GM23338 (cell line): Measurements from ENCODE around the gene SYNDIG1. TPM values are rescaled to one million over a fixed set of nuclear protein-coding genes. Genes with fewer than 3 reads are reported as not detected.

ENCODE experiments used
- ATAC-seq: fragments of 200-7000 bp; cut with Tn5 transposase; 3 replicates; pipeline ENCODE4 v1.9.1; 2020
- DNase-seq: peaks from one replicate; pipeline ENCODE4 v3.0.0-alpha.2; 2015; ENCODE audit warnings: low spot score
- H2AFZ ChIP-seq: fragments of 200-600 bp; sonication (generic); 2 replicates; pipeline ENCODE4 v1.8.0; 2016; ENCODE audit warnings: antibody characterized with exemption, mild to moderate bottlenecking, moderate library complexity
- H3F3A ChIP-seq: fragments of 200-600 bp; sonication (generic); replicated peaks from 2 replicates; pipeline ENCODE4 v1.8.0; 2017; ENCODE audit warnings: antibody characterized with exemption, mixed run types, low read depth
- H3K27ac ChIP-seq: fragments of 200-600 bp; sonication (generic); 2 replicates; pipeline ENCODE4 v1.6.1; 2016; ENCODE audit warnings: low read depth
- H3K27me3 ChIP-seq: fragments of 200-600 bp; sonication (generic); 2 replicates; pipeline ENCODE4 v1.8.0; 2016; ENCODE audit warnings: mild to moderate bottlenecking, mixed run types, moderate library complexity; ENCODE audit not compliant: insufficient read depth
- H3K36me3 ChIP-seq: fragments of 200-600 bp; sonication (generic); 2 replicates; pipeline ENCODE4 v1.8.0; 2016; ENCODE audit warnings: mild to moderate bottlenecking; ENCODE audit not compliant: insufficient read depth
- H3K4me1 ChIP-seq: fragments of 200-600 bp; sonication (generic); 2 replicates; pipeline ENCODE4 v1.8.0; 2016; ENCODE audit warnings: mild to moderate bottlenecking, moderate library complexity; ENCODE audit not compliant: insufficient read depth
- H3K4me2 ChIP-seq: fragments of 200-600 bp; sonication (generic); 2 replicates; pipeline ENCODE4 v1.7.1; 2017; ENCODE audit warnings: mixed run types
- H3K4me3 ChIP-seq: fragments of 200-600 bp; sonication (generic); 2 replicates; pipeline ENCODE4 v1.6.1; 2016; ENCODE audit warnings: mixed run types
- H3K79me2 ChIP-seq: fragments of 200-600 bp; sonication (generic); replicated peaks from 2 replicates; pipeline ENCODE4 v1.8.0; 2017; ENCODE audit warnings: mild to moderate bottlenecking; ENCODE audit not compliant: insufficient read depth
- H3K9me2 ChIP-seq: fragments of 200-600 bp; sonication (generic); 2 replicates; pipeline ENCODE4 v1.8.0; 2017; ENCODE audit not compliant: insufficient read depth
- H4K20me1 ChIP-seq: fragments of 200-600 bp; sonication (generic); replicated peaks from 2 replicates; pipeline ENCODE4 v1.8.0; 2017; ENCODE audit warnings: mild to moderate bottlenecking; ENCODE audit not compliant: insufficient read depth
- H3K27ac Mint-ChIP-seq: 2 replicates; pipeline ENCODE4 v1.8.0; 2020; ENCODE audit warnings: inconsistent platforms, mild to moderate bottlenecking, moderate library complexity, mixed read lengths
- H3K27me3 Mint-ChIP-seq: 3 replicates; pipeline ENCODE4 v1.8.0; 2022; ENCODE audit warnings: low read depth, mild to moderate bottlenecking, moderate library complexity, mixed read lengths, inconsistent platforms; ENCODE audit not compliant: insufficient read depth, poor library complexity
- H3K36me3 Mint-ChIP-seq: 3 replicates; pipeline ENCODE4 v1.8.0; 2021; ENCODE audit warnings: low read depth, mild to moderate bottlenecking, inconsistent platforms, moderate library complexity, mixed read lengths
- H3K4me1 Mint-ChIP-seq: 3 replicates; pipeline ENCODE4 v1.8.0; 2020; ENCODE audit warnings: mild to moderate bottlenecking, inconsistent platforms, mixed read lengths
- H3K4me3 Mint-ChIP-seq: 3 replicates; pipeline ENCODE4 v1.8.0; 2021; ENCODE audit warnings: moderate library complexity, mild to moderate bottlenecking, inconsistent platforms, mixed read lengths
- H3K9me3 Mint-ChIP-seq: 3 replicates; pipeline ENCODE4 v1.8.0; 2020; ENCODE audit warnings: moderate library complexity, mild to moderate bottlenecking, inconsistent platforms, mixed read lengths
- CREB1 ChIP-seq: fragments of 250-450 bp; sonication (Bioruptor Pico); IDR thresholded peaks from 2 replicates; pipeline ENCODE4 v1.5.0; 2020; ENCODE audit warnings: low read depth, mild to moderate bottlenecking, moderate library complexity
- CTCF ChIP-seq, 2 experiments: fragments of 200-600 bp in 1 of 2; sonication (generic) in 1 of 2; conservative IDR thresholded peaks; 2 replicates each; pipeline versions ENCODE4 v1.5.1 to v1.6.1; 2016 to 2017; ENCODE audit warnings: antibody characterized with exemption in 2 of 2, low read depth in 2 of 2, mild to moderate bottlenecking in 2 of 2, moderate library complexity in 1 of 2
- ETS1 ChIP-seq: IDR thresholded peaks from 2 replicates; pipeline ENCODE4 v1.6.1; 2016; ENCODE audit warnings: antibody characterized with exemption
- EZH2 ChIP-seq: fragments of 200-600 bp; sonication (generic); IDR thresholded peaks from one replicate; pipeline ENCODE4 v1.8.0; 2017; ENCODE audit warnings: antibody characterized with exemption, mild to moderate bottlenecking, low read depth; ENCODE audit not compliant: unreplicated experiment
- JUNB ChIP-seq: IDR thresholded peaks from one replicate; pipeline ENCODE4 v1.6.1; 2016; ENCODE audit warnings: antibody characterized with exemption; ENCODE audit not compliant: unreplicated experiment
- NANOG ChIP-seq: IDR thresholded peaks from 2 replicates; pipeline ENCODE4 v1.6.1; 2016; ENCODE audit warnings: antibody characterized with exemption, borderline replicate concordance
- POLR2AphosphoS5 ChIP-seq: IDR thresholded peaks from 2 replicates; pipeline ENCODE4 v1.6.1; 2016; ENCODE audit warnings: antibody characterized with exemption, low read depth
- REST ChIP-seq: IDR thresholded peaks from one replicate; pipeline ENCODE4 v1.6.1; 2018; ENCODE audit warnings: antibody characterized with exemption; ENCODE audit not compliant: unreplicated experiment
- ZNF114 ChIP-seq: fragments of 250-450 bp; sonication (Bioruptor Pico); IDR thresholded peaks from 2 replicates; pipeline ENCODE4 v1.5.0; 2020; ENCODE audit warnings: mild to moderate bottlenecking, moderate library complexity
- ZNF331 ChIP-seq: fragments of 250-450 bp; sonication (Bioruptor Pico); IDR thresholded peaks from 2 replicates; pipeline ENCODE4 v1.5.0; 2020; ENCODE audit warnings: low read depth, mild to moderate bottlenecking, moderate library complexity
- polyA plus RNA-seq: library from polyadenylated mRNA; unstranded; fragments of >200 nt; fragmentation: Nextera tagmentation; extraction: Ambion mirVana; gene quantifications from 2 replicates; pipeline ENCODE4 v1.2.1, GENCODE V29; 2016
- total RNA-seq: library from RNA; depleted of rRNA; stranded (reverse); fragments of >200 nt; shearing (Covaris generic); gene quantifications from 2 replicates; pipeline ENCODE4 v1.2.3, GENCODE V29; 2014

The SYNDIG1 gene
- total and polyA plus RNA-seq, 2 experiments from 2014 or later, result 2.8 to 4.8 TPM

- H2AFZ ChIP-seq, result no peak overlapping the region
- no peak for TF ChIP-seq ETS1
- no peak for TF ChIP-seq ZNF331 (CRISPR knock-in tag)
- no peak for TF ChIP-seq CREB1 (CRISPR knock-in tag)
- TF ChIP-seq POLR2AphosphoS5, result no peak
- TF ChIP-seq EZH2, result no peak
- TF ChIP-seq CTCF (conservative IDR thresholded peaks at IDR 0.05; ENCODE audit: low read depth in 2 of 2), result no peak
- no peak for TF ChIP-seq NANOG
- no peak for TF ChIP-seq ZNF114 (CRISPR knock-in tag)
- TF ChIP-seq JUNB, result no peak
- TF ChIP-seq REST, result no peak
Measured at GRCh38 chr20:24662752-24663365, 193.4 kb downstream of the SYNDIG1 start.

More at GRCh38 chr20:24662752-24663365, 193.4 kb downstream of the SYNDIG1 start:
- no peak overlapping the region for H3K27ac ChIP-seq
- no peak overlapping the region for H3K4me2 ChIP-seq
- ATAC-seq, result no peak
- H3K9me2 ChIP-seq, result no peaks in the 10 kb centered on the region
- H3K4me1 ChIP-seq, result no peaks in the 10 kb centered on the region
- no peaks in the 10 kb centered on the region; the same call in 2 of the 3 replicates for H3K4me1 Mint-ChIP-seq
- H3F3A ChIP-seq, result no peaks in the 10 kb centered on the region
- no peaks in the 10 kb centered on the region; the same call in 2 of the 3 replicates for H3K9me3 Mint-ChIP-seq
- H3K4me3 Mint-ChIP-seq, result no peak overlapping the region
- H3K36me3 Mint-ChIP-seq, result no peaks in the 10 kb centered on the region
- no peaks in the 10 kb centered on the region for H3K79me2 ChIP-seq
- H3K4me3 ChIP-seq, result no peak overlapping the region
- no peak overlapping the region for H3K27ac Mint-ChIP-seq
- DNase-seq, result no peak
- no peaks in the 10 kb centered on the region for H3K36me3 ChIP-seq
- no peaks in the 10 kb centered on the region for H3K27me3 Mint-ChIP-seq
- H4K20me1 ChIP-seq, result no peaks in the 10 kb centered on the region
- H3K27me3 ChIP-seq, result no peaks in the 10 kb centered on the region
